Panc1 (cell line): ENCODE results near the gene FOCAD. TPM values are rescaled to one million over a fixed set of nuclear protein-coding genes. Genes with fewer than 3 reads are reported as not detected.

Experiments used
- ATAC-seq: fragments of 200-7000 bp; cut with Tn5 transposase; 2 replicates; pipeline ENCODE4 v1.9.1; 2020; ENCODE audit warnings: mild to moderate bottlenecking, moderate library complexity
- BruUV-seq: library from RNA; stranded (reverse); fragments of 400-500 nt; replicated peaks from 2 replicates; lab custom pipeline; 2021; lab: Mats Ljungman, UMichigan
- CTCF ChIA-PET: fragments of 300-600 bp; sonication (Branson Sonifier 250); formaldehyde crosslinking; loops from one replicate; lab custom pipeline; 2022; ENCODE audit warnings: antibody characterized with exemption; lab: Charles Lee
- POLR2A ChIA-PET: fragments of 300-600 bp; sonication (Branson Sonifier 250); formaldehyde crosslinking; loops from one replicate; lab custom pipeline; 2022; ENCODE audit warnings: antibody characterized with exemption; lab: Charles Lee
- DNase-seq: peaks from one replicate; pipeline ENCODE4 v3.0.0-alpha.2; 2010; ENCODE audit warnings: low read depth, low spot score
- H3K27ac ChIP-seq: 2 replicates; pipeline ENCODE4 v1.5.1; 2011; ENCODE audit warnings: mild to moderate bottlenecking, low read length, inconsistent platforms
- H3K27me3 ChIP-seq: fragments of 200-500 bp; sonication (Bioruptor generic); 2 replicates; pipeline ENCODE4 v1.6.0; 2014; ENCODE audit warnings: low read length, inconsistent platforms; ENCODE audit not compliant: control insufficient read depth, insufficient read depth
- H3K36me3 ChIP-seq: fragments of 200-500 bp; sonication (Bioruptor generic); 2 replicates; pipeline ENCODE4 v1.5.1; 2014; ENCODE audit warnings: inconsistent platforms, mild to moderate bottlenecking, low read length, moderate library complexity; ENCODE audit not compliant: control insufficient read depth, insufficient read depth
- H3K4me1 ChIP-seq: 2 replicates; pipeline ENCODE4 v1.5.1; 2011; ENCODE audit warnings: inconsistent platforms, mild to moderate bottlenecking, low read length, moderate library complexity; ENCODE audit not compliant: control insufficient read depth, insufficient read depth
- H3K4me3 ChIP-seq, 2 experiments: 2 replicates each; pipeline ENCODE4 v1.5.1; 2011 to 2012; ENCODE audit warnings: low read depth in 2 of 2, low read length in 2 of 2, mild to moderate bottlenecking in 2 of 2, inconsistent platforms in 1 of 2, moderate library complexity in 1 of 2
- H3K9me3 ChIP-seq: fragments of 200-500 bp; sonication (Bioruptor generic); 2 replicates; pipeline ENCODE4 v1.5.1; 2014; ENCODE audit warnings: low read depth, mild to moderate bottlenecking, inconsistent platforms, low read length, moderate library complexity; ENCODE audit not compliant: control insufficient read depth, insufficient read depth
- POLR2AphosphoS5 ChIP-seq: IDR thresholded peaks from 2 replicates; pipeline ENCODE4 v1.6.1; 2012; ENCODE audit warnings: mild to moderate bottlenecking, low read depth, low read length, moderate library complexity
- REST ChIP-seq, 2 experiments: IDR thresholded peaks; 2 replicates each; pipeline ENCODE4 v1.6.1; 2011 to 2012; ENCODE audit warnings: low read depth in 2 of 2, control low read depth in 1 of 2, low read length in 1 of 2, mild to moderate bottlenecking in 1 of 2, moderate library complexity in 1 of 2; ENCODE audit not compliant: insufficient read depth in 1 of 2
- SIN3A ChIP-seq: IDR thresholded peaks from 2 replicates; pipeline ENCODE4 v1.6.1; 2012; ENCODE audit warnings: low read depth, mild to moderate bottlenecking, low read length, moderate library complexity, borderline replicate concordance; ENCODE audit not compliant: insufficient read depth
- TCF7L2 ChIP-seq: IDR thresholded peaks from 2 replicates; pipeline ENCODE4 v1.6.1; 2011; ENCODE audit warnings: mild to moderate bottlenecking, low read depth, low read length, inconsistent platforms
- in situ Hi-C: cut with HindIII; loops from 2 replicates; pipeline ENCODE4 v1.10.0; 2016; ENCODE audit warnings: low sequenced_read_pairs, low pct_unique_long_range_greater_than_20kb
- intact Hi-C: fragments of 100-400 bp; cut with micrococcal nuclease; formaldehyde crosslinking; loops from one replicate; pipeline ENCODE4 v1.10.0; 2022; ENCODE audit not compliant: unreplicated experiment
- total RNA-seq: library from RNA; stranded (reverse); gene quantifications from one replicate; pipeline ENCODE4 v1.2.1, GENCODE V29; 2021; ENCODE audit not compliant: unreplicated experiment
- TF ChIP-seq, protein P1 (sequence below): fragments of 450-650 bp; IDR thresholded peaks from 2 replicates; pipeline ENCODE4 v1.5.1; 2017; ENCODE audit warnings: mild to moderate bottlenecking

Gene FOCAD
- total RNA-seq, 1 experiment from 2014 or later, result 9.8 TPM

GRCh38 chr9:20659474-20659967 is 24.5 kb upstream of the FOCAD start:
- no peak for DNase-seq
- POLR2A ChIA-PET, result no interaction called here

GRCh38 chr9:20662156-20662555 is 21.9 kb upstream of the FOCAD start:
- POLR2A ChIA-PET, result no interaction called here
- no peaks in the 10 kb centered on the region for H3K9me3 ChIP-seq
- H3K4me3 ChIP-seq, result no peak overlapping the region
- BruUV-seq, result no TSS peak
- H3K27me3 ChIP-seq, result no peaks in the 10 kb centered on the region
- CTCF ChIA-PET, result no interaction called here
- in situ Hi-C loops, result no loop called here
- no peak for DNase-seq
- no peaks in the 10 kb centered on the region for H3K36me3 ChIP-seq
- intact Hi-C loops, result no loop called here
- no peak for TF ChIP-seq TCF7L2
- TF ChIP-seq, protein P1, sequence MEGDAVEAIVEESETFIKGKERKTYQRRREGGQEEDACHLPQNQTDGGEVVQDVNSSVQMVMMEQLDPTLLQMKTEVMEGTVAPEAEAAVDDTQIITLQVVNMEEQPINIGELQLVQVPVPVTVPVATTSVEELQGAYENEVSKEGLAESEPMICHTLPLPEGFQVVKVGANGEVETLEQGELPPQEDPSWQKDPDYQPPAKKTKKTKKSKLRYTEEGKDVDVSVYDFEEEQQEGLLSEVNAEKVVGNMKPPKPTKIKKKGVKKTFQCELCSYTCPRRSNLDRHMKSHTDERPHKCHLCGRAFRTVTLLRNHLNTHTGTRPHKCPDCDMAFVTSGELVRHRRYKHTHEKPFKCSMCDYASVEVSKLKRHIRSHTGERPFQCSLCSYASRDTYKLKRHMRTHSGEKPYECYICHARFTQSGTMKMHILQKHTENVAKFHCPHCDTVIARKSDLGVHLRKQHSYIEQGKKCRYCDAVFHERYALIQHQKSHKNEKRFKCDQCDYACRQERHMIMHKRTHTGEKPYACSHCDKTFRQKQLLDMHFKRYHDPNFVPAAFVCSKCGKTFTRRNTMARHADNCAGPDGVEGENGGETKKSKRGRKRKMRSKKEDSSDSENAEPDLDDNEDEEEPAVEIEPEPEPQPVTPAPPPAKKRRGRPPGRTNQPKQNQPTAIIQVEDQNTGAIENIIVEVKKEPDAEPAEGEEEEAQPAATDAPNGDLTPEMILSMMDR, result no peak
- no peak for TF ChIP-seq POLR2AphosphoS5
- TF ChIP-seq REST (IDR thresholded peaks at IDR 0.05; ENCODE audit: insufficient read depth in 1 of 2, low read depth in 2 of 2, low read length in 1 of 2), result no peak
- no peak for TF ChIP-seq SIN3A
- H3K27ac ChIP-seq, result no peak overlapping the region
- no peaks in the 10 kb centered on the region for H3K4me1 ChIP-seq
- no peak for ATAC-seq

More at GRCh38 chr9:20659474-20659967, 24.5 kb upstream of the FOCAD start:
- H3K4me3 ChIP-seq, result no peak overlapping the region
- BruUV-seq, result no TSS peak
- in situ Hi-C loops, result no loop called here
- TF ChIP-seq SIN3A (no peak), TCF7L2 (no peak), POLR2AphosphoS5 (no peak), REST (IDR thresholded peaks at IDR 0.05; ENCODE audit: insufficient read depth in 1 of 2, low read depth in 2 of 2, low read length in 1 of 2) (no peak)
- TF ChIP-seq, protein P1, result no peak
- H3K36me3 ChIP-seq, result no peaks in the 10 kb centered on the region
- H3K27ac ChIP-seq, result no peak overlapping the region
- CTCF ChIA-PET, result interaction anchor here (0.6 kb wide), 1 partner anchor 22 kb away, joined by 3 read pairs; no protein-coding TSS in a partner anchor
- no peak for ATAC-seq
- no peaks in the 10 kb centered on the region for H3K9me3 ChIP-seq
- H3K4me1 ChIP-seq, result no peaks in the 10 kb centered on the region
- no peaks in the 10 kb centered on the region for H3K27me3 ChIP-seq
- intact Hi-C loops, result no loop called here
